Glutamatergic neuron (in vitro differentiated cells): ENCODE measurements around the gene GGA1. TPM values are rescaled to one million over a fixed set of nuclear protein-coding genes. Genes with fewer than 3 reads are reported as not detected.
A peak's percentile ranks its signal among the peaks of the same experiment; 100 is the strongest.
"Not testable (repeated sequence)": the region's sequence is repeated elsewhere in the genome, so short reads cannot be mapped to it uniquely, and the experiment has no call there.

Experiments used
- DNase-seq: peaks from one replicate; pipeline ENCODE4 v3.0.0; 2022
- H3K27ac Mint-ChIP-seq: one replicate; pipeline ENCODE4 v1.8.0; 2020; ENCODE audit warnings: mild to moderate bottlenecking, mixed read lengths, inconsistent platforms; ENCODE audit not compliant: unreplicated experiment
- H3K27me3 Mint-ChIP-seq: one replicate; pipeline ENCODE4 v1.8.0; 2020; ENCODE audit warnings: mild to moderate bottlenecking, moderate library complexity, mixed read lengths, inconsistent platforms; ENCODE audit not compliant: unreplicated experiment
- H3K36me3 Mint-ChIP-seq: one replicate; pipeline ENCODE4 v1.8.0; 2020; ENCODE audit warnings: mild to moderate bottlenecking, mixed read lengths, inconsistent platforms; ENCODE audit not compliant: unreplicated experiment
- H3K4me1 Mint-ChIP-seq: one replicate; pipeline ENCODE4 v1.8.0; 2020; ENCODE audit warnings: mild to moderate bottlenecking, low read depth, mixed read lengths, inconsistent platforms; ENCODE audit not compliant: unreplicated experiment
- H3K4me3 Mint-ChIP-seq: one replicate; pipeline ENCODE4 v1.8.0; 2020; ENCODE audit warnings: mild to moderate bottlenecking, mixed read lengths, inconsistent platforms; ENCODE audit not compliant: unreplicated experiment
- H3K9me3 Mint-ChIP-seq: one replicate; pipeline ENCODE4 v1.8.0; 2020; ENCODE audit warnings: mild to moderate bottlenecking, moderate library complexity, mixed read lengths, inconsistent platforms; ENCODE audit not compliant: unreplicated experiment
- total RNA-seq: library from RNA; stranded (reverse); fragmentation: NEBNext Ultra II Directional; extraction: Animal tissue kit (Norgen Biotek cat#: 25700); gene quantifications from one replicate; pipeline ENCODE4 v1.2.1, GENCODE V29; 2021; ENCODE audit not compliant: unreplicated experiment
- TF ChIP-seq, protein P1 (sequence below): fragments of 200-600 bp; sonication (generic); IDR thresholded peaks from one replicate; pipeline ENCODE4 v1.5.0; 2021; ENCODE audit not compliant: partially characterized antibody, unreplicated experiment

The GGA1 gene
- total RNA-seq, 1 donor from 2014 or later: 104 TPM

- H3K27me3 Mint-ChIP-seq: peaks cover 3% of the 10 kb centered on the region
- H3K4me3 Mint-ChIP-seq: no peak overlapping the region
- H3K36me3 Mint-ChIP-seq: no peaks in the 10 kb centered on the region
- H3K27ac Mint-ChIP-seq: no peak overlapping the region
- H3K4me1 Mint-ChIP-seq: peaks cover 1% of the 10 kb centered on the region
- TF ChIP-seq, protein P1, sequence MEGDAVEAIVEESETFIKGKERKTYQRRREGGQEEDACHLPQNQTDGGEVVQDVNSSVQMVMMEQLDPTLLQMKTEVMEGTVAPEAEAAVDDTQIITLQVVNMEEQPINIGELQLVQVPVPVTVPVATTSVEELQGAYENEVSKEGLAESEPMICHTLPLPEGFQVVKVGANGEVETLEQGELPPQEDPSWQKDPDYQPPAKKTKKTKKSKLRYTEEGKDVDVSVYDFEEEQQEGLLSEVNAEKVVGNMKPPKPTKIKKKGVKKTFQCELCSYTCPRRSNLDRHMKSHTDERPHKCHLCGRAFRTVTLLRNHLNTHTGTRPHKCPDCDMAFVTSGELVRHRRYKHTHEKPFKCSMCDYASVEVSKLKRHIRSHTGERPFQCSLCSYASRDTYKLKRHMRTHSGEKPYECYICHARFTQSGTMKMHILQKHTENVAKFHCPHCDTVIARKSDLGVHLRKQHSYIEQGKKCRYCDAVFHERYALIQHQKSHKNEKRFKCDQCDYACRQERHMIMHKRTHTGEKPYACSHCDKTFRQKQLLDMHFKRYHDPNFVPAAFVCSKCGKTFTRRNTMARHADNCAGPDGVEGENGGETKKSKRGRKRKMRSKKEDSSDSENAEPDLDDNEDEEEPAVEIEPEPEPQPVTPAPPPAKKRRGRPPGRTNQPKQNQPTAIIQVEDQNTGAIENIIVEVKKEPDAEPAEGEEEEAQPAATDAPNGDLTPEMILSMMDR: no peak
- DNase-seq: no peak
- peaks cover 3% of the 10 kb centered on the region for H3K9me3 Mint-ChIP-seq
These were observed 20.0 kb upstream of the GGA1 start for GRCh38 chr22:37588546-37589215.

DNA sequence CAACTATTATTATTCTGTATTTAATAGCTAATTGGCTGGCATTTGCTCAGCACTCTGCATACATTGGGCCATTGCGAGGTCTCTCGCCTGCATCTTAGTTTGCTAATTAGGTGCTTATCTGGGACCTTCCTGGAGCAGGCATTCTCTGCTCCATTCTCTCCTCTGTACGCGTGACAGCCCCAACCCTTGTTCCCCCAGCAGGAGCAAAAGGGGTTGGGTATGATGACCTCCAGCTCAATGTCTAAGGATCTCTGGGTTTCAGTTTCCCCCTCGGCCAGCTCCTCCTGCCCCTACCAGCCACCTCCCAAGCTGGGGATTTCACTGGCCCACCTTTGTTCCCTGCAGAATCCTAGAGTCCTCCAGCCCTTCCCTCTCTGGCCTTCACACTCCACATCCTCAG is 19.0 kb upstream of the GGA1 start:
- Mint-ChIP-seq H3K36me3 (no peaks in the 10 kb centered on the region), H3K9me3 (peaks cover 4% of the 10 kb centered on the region), H3K27me3 (peaks cover 3% of the 10 kb centered on the region), H3K4me3 (no peak overlapping the region), H3K4me1 (peaks cover 1% of the 10 kb centered on the region), H3K27ac (no peak overlapping the region)
- TF ChIP-seq, protein P1: no peak
- DNase-seq: no peak

GRCh38 chr22:37591081-37591480 is 17.6 kb upstream of the GGA1 start:
- H3K27me3 Mint-ChIP-seq, H3K4me3 Mint-ChIP-seq, H3K4me1 Mint-ChIP-seq, H3K9me3 Mint-ChIP-seq, H3K27ac Mint-ChIP-seq, H3K36me3 Mint-ChIP-seq, DNase-seq: not testable (repeated sequence)

DNA sequence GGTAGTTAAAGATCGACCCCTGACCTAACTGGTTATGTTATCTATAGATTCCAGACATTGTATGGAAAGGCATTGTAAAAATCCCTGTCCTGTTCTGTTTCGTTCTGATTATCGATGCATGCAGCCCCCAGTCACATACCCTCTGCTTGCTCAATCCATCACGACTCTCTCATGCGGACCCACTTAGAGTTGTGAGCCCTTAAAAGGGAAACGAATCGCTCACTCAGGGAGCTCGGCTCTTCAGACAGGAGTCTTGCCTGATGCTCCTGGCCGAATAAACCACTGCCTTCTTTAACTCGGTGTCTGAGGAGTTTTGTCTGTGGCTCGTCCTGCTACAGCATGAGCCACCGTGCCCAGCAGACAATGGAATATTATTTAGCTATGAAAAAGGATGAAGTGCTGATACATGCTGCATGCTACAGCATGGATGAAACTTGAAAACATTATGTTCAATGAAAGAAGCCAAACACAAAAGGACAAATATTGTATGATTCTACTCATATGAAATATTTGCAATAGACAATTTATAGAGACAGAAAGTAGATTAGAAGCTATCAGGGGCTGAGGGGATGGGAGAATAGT is 16.7 kb upstream of the GGA1 start:
- Mint-ChIP-seq H3K4me1 (peaks cover 1% of the 10 kb centered on the region), H3K27ac (no peak overlapping the region), H3K9me3 (peaks cover 4% of the 10 kb centered on the region), H3K36me3 (no peaks in the 10 kb centered on the region), H3K4me3 (peak overlapping the region; percentile 63), H3K27me3 (peaks cover 6% of the 10 kb centered on the region)
- TF ChIP-seq, protein P1: no peak
- DNase-seq: no peak

DNA sequence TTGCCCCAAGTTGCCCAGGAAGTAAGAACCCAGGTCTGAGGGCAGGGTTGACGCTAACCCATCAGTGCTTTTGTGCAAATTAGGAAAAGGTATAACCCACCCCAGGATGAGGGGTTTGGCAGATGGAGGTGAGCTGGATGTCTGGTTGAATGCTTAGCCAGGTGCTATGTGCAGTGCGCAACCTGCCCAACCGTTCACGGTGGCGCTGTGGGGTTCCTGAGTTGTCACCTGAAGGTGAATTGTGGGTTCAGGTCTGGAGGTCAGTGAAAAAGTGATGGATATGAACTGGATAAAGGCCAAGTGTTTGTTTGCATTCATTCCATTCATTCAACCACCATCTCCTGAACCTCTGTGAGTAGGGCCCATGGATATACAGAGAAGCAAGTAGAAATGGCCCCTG is 14.4 kb upstream of the GGA1 start:
- Mint-ChIP-seq H3K9me3 (peaks cover 4% of the 10 kb centered on the region), H3K27me3 (peaks cover 6% of the 10 kb centered on the region), H3K36me3 (no peaks in the 10 kb centered on the region), H3K4me1 (no peaks in the 10 kb centered on the region), H3K27ac (no peak overlapping the region), H3K4me3 (no peak overlapping the region)
- TF ChIP-seq, protein P1: no peak
- DNase-seq: no peak
